AG09319 (cell line): ENCODE data around the gene ADGRB2.

ENCODE experiments used
- DNase-seq: peaks from one replicate; pipeline ENCODE4 v3.0.0-alpha.2; 2010; ENCODE audit warnings: low read depth; ENCODE audit errors: extremely low read depth
- TF ChIP-seq, protein P1 (sequence below): IDR thresholded peaks from 2 replicates; pipeline ENCODE4 v1.5.1; 2011; ENCODE audit warnings: low read depth, mild to moderate bottlenecking, inconsistent platforms, low read length, moderate library complexity

ADGRB2 gene

DNA sequence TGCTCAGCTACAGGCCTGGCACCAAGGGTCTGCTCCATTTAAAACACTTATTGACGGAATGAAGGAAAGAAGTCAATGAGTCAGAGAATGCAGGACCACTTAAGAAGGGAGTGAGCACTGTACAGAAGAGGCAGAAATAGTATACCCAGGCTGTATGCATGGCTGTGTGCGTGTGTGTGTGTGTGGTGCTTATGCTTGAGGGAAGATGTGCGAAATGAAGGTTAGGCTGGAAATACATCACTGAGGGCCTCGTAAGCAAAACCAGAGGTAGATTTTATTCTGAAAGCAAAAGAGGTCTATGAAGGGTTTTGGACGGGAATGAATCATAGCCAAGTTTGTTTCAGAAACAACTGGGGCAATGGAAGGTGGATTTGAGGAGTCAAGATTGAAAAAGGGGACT lies 9.7 kb upstream of the ADGRB2 start:
- TF ChIP-seq, protein P1, sequence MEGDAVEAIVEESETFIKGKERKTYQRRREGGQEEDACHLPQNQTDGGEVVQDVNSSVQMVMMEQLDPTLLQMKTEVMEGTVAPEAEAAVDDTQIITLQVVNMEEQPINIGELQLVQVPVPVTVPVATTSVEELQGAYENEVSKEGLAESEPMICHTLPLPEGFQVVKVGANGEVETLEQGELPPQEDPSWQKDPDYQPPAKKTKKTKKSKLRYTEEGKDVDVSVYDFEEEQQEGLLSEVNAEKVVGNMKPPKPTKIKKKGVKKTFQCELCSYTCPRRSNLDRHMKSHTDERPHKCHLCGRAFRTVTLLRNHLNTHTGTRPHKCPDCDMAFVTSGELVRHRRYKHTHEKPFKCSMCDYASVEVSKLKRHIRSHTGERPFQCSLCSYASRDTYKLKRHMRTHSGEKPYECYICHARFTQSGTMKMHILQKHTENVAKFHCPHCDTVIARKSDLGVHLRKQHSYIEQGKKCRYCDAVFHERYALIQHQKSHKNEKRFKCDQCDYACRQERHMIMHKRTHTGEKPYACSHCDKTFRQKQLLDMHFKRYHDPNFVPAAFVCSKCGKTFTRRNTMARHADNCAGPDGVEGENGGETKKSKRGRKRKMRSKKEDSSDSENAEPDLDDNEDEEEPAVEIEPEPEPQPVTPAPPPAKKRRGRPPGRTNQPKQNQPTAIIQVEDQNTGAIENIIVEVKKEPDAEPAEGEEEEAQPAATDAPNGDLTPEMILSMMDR, result no peak
- DNase-seq, result no peak

DNA sequence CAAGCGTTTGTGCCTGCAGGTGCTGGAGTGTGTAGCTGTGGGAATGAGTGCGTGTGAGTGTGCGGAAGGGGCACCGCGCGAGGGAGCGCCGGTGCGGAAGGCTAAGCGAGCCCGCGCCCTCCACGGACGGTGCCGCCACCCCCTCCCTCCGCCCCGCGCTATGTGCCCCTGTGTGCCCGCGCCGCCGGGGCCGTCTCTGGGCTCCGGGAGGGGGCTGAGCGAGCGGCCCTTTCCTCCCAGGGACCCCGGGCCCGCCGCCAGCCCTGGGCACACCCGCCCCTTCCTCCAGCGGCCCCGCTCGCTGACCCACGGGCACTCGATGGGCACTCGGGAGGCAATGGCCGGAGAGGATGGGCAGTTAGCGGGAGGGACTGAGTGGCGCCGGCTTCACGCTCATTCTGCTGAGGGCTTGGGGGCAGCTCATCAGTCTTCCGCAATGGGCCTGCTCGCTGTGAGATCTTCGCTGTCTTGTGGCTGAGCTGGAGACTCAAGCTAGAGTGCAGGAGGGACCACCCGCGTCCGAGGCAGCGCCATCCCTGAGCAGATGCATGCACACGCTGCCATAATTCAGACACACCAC lies 8.6 kb upstream of the ADGRB2 start:
- TF ChIP-seq, protein P1, result no peak
- DNase-seq, result no peak

DNA sequence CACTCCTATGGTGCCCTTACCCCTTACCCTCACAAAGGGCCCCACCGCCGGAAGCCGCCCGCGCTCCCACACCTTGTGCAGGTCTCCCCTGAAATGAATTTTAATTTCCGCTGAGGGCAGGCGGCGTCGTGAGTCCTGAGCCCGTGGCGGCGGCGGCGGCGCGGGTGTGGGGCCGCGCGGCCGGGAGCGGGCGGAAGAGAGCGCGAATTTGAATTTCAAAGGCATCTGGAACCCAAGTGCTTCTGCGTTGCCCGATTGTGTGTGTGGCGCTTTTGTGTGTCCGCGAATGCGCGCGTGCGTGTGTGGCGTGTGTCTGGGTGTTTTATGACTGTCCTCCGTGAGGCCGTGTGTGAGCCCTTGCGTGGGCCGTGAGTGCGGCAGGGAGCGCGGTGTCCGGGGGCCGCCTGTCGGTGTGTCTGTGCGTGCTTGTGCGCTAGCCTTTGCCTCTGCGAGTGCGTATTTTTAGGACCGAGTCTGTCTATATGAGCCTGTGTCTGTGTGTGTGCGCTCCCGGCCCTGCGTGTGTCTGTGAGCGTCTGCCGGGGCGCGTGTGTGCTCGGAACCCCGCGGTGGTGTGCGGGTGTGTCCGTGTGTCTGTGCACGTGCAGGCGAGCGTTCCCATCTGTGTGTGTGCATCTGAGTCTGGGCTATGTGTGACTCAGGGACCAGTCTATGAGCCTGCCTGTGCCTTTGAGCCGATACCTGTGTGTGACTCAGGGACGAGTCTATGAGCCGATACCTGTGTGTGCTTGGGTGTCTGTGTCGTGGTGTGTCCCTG lies 7.9 kb upstream of the ADGRB2 start:
- no peak for DNase-seq
- TF ChIP-seq, protein P1, result peak; percentile 5; the same call in 1 of the 2 replicates

DNA sequence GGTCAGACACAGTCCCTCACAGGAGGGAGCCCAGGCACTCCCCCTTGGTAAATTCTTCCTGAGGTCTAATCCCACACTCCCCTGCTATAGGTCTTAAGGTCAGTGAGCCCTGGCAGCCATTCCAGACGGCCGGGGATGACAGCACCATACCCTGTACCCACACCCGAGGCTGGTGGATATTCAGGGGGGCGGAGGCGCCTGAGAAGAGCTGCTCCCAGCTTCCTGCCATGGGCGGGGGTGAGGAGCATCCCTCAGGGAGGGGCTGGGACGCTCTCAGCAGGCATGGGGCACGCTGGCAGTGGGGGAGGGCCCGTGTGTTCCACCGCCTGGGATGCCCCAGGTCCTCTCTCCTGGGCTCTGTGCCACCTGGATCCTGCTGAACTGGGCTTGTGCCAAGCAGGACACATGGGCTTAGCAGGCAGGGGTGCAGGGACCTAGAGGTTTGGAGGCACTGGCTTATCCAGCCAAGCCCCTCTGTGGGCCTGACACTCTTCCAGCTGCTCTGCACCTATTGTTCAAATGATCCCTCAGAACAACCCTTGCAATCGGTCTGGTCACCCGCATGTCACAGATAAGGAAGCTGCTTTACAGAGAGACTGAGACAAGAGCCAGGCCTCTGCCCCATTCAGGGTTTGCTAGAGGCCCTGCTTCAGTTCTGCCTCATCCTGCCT lies 5.7 kb upstream of the ADGRB2 start:
- TF ChIP-seq, protein P1, result no peak
- no peak for DNase-seq

DNA sequence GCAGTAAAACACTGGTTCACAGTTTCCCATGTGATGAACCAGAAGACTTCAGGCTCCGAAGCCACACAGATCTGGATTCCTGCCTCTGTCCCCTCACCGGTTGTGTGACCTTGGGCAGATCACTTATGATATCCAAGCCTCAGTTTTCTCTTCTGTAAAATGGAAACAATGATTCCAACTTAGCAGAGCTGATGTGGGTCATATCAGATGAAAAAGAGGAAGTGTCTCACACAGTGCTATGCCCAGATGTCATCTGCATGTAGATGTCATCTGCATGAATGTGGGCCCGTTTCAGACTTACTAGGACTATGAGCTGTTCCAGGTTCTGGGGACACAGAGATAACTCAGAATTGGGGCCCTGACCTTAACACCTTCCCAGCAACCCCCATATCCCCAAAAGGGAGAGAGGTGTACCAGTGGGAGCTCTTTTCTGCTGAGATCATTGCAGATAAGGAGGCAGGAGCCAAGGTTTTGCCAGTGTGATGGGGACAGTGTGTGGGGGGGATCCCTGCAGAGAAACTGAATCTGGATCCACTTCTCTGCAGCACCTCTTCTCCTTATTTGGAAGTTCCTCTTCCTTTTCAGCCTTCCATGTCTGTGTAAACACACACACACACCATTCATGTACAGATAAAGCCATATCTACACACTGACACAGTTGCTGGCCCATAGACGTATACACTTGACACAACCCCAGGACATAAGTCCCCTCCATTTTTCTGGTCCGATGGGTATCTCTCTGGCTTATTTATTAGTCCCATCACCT lies 5.0 kb upstream of the ADGRB2 start:
- DNase-seq, result no peak
- TF ChIP-seq, protein P1, result no peak

DNA sequence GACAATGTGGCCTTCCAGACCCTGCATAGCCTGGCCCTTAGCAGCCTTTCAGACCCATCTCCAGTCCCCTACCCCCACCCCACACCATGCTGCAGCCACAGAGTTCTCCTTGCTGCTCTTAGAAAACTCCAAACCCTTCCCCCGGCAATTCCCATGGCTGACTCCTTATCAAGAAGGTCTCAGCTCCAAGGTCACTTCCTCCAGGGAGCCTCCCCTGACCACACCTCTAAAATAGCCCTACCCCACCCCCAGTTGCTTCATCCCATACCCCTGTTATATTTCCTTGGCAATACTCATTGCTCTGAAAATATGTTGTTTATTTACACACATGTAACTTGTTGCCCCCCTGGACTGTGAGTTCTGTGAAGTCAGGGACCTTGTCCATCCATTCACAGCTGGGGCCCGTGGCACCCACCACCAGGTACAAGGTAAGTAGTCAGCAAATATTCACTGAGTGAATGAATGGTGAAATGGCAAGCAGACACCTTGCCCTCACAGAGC lies 4.3 kb upstream of the ADGRB2 start:
- TF ChIP-seq, protein P1, result no peak
- DNase-seq, result no peak
